ENCODE measurements around the gene GJB1. TPM values are rescaled to one million over a fixed set of nuclear protein-coding genes. Genes with fewer than 3 reads are reported as not detected.
"Not testable (repeated sequence)": the region's sequence is repeated elsewhere in the genome, so short reads cannot be mapped to it uniquely, and the experiment has no call there.

GJB1 gene
- total RNA-seq, 4 donors from 2014 or later = 0.98 to 4.8 (median 3.3) TPM

- no peak for DNase-seq (ENCODE audit: low spot score in 2 of 2)
- Histone ChIP-seq H3K4me3 (no peak overlapping the region), H3K27ac (no peak overlapping the region), H3K4me1 (peaks cover 8% of the 10 kb centered on the region), H3K36me3 (no peaks in the 10 kb centered on the region), H3K27me3 (no peaks in the 10 kb centered on the region), H3K9me3 (no peaks in the 10 kb centered on the region)
- TF ChIP-seq CTCF (IDR thresholded peaks at IDR 0.05) (peak; percentile 36 to 37), POLR2AphosphoS5 (IDR thresholded peaks at IDR 0.05) (no peak)
- 7% methylated on average over 4 of the region's 4 CpGs for WGBS
Observed at GRCh38 chrX:71178908-71179307, 44.1 kb upstream of the GJB1 start.

GRCh38 chrX:71180579-71181265 lies 42.3 kb upstream of the GJB1 start:
- WGBS = 88% methylated on average over 9 of the region's 9 CpGs
- not testable (repeated sequence) for DNase-seq (ENCODE audit: low spot score in 2 of 2); H3K27me3 ChIP-seq; H3K27ac ChIP-seq; H3K4me3 ChIP-seq; H3K9me3 ChIP-seq; H3K36me3 ChIP-seq; H3K4me1 ChIP-seq

- H3K4me3 ChIP-seq = peak overlapping the region; percentile 50
- no peak for DNase-seq (ENCODE audit: low spot score in 2 of 2)
- 40% methylated on average over 10 of the region's 10 CpGs for WGBS
Observed at GRCh38 chrX:71181558-71181909, 41.5 kb upstream of the GJB1 start.

GRCh38 chrX:71181910-71182799 lies 40.9 kb upstream of the GJB1 start:
- no peaks in the 10 kb centered on the region for H3K9me3 ChIP-seq
- WGBS = 33% methylated on average over 42 of the region's 42 CpGs
- H3K27ac ChIP-seq = peak overlapping the region; percentile 87
- TF ChIP-seq POLR2AphosphoS5 (IDR thresholded peaks at IDR 0.05) = peak in 1 of 3 donors; percentile 65
- TF ChIP-seq EP300 (IDR thresholded peaks at IDR 0.05) = no peak
- no peak for TF ChIP-seq CTCF (IDR thresholded peaks at IDR 0.05)
- TF ChIP-seq POLR2A (IDR thresholded peaks at IDR 0.05) = peak in 1 of 2 donors; percentile 31
- peaks cover 8% of the 10 kb centered on the region for H3K4me1 ChIP-seq
- DNase-seq (ENCODE audit: low spot score in 2 of 2) = peak; percentile 86 to 89
- H3K36me3 ChIP-seq = no peaks in the 10 kb centered on the region
- no peaks in the 10 kb centered on the region for H3K27me3 ChIP-seq
- peak overlapping the region; percentile 50 for H3K4me3 ChIP-seq

More at GRCh38 chrX:71181558-71181909, 41.5 kb upstream of the GJB1 start:
- Histone ChIP-seq H3K27me3 (no peaks in the 10 kb centered on the region), H3K36me3 (no peaks in the 10 kb centered on the region), H3K4me1 (peaks cover 8% of the 10 kb centered on the region), H3K27ac (peak overlapping the region; percentile 87), H3K9me3 (no peaks in the 10 kb centered on the region)
- no peak for TF ChIP-seq CTCF (IDR thresholded peaks at IDR 0.05)
- TF ChIP-seq POLR2AphosphoS5 (IDR thresholded peaks at IDR 0.05) = no peak
- TF ChIP-seq POLR2A (IDR thresholded peaks at IDR 0.05) = no peak
- TF ChIP-seq EP300 (IDR thresholded peaks at IDR 0.05) = no peak

- whole genome bisulfite sequencing = 49% methylated on average over 2 of the region's 2 CpGs
- Histone ChIP-seq H3K9me3 (no peaks in the 10 kb centered on the region), H3K27ac (peak overlapping the region; percentile 87), H3K27me3 (no peaks in the 10 kb centered on the region), H3K4me3 (peak overlapping the region; percentile 50), H3K36me3 (no peaks in the 10 kb centered on the region), H3K4me1 (peaks cover 8% of the 10 kb centered on the region)
- no peak for DNase-seq (ENCODE audit: low spot score in 2 of 2)
- no peak for TF ChIP-seq EP300 (IDR thresholded peaks at IDR 0.05)
- TF ChIP-seq CTCF (IDR thresholded peaks at IDR 0.05) = no peak
- no peak for TF ChIP-seq POLR2A (IDR thresholded peaks at IDR 0.05)
- TF ChIP-seq POLR2AphosphoS5 (IDR thresholded peaks at IDR 0.05) = no peak
Observed at GRCh38 chrX:71182871-71183270, 40.2 kb upstream of the GJB1 start.

Measured in suprapubic skin (tissue), 4 donors.